Pancreas (tissue), 10 donors: ENCODE results near the gene ZNF358. TPM values are rescaled to one million over a fixed set of nuclear protein-coding genes. Genes with fewer than 3 reads are reported as not detected.
A peak's percentile ranks its signal among the peaks of the same experiment; 100 is the strongest.

ENCODE experiments used
- ATAC-seq, 4 donors: fragments of 200-7000 bp; cut with Tn5 transposase; one replicate each; pipeline versions ENCODE4 v1.8.0 to v1.9.1; 2020; ENCODE audit warnings: mild to moderate bottlenecking in 4 of 4, moderate library complexity in 4 of 4
- DNase-seq, 6 donors: peaks; one replicate each; pipeline ENCODE4 v3.0.0-alpha.2; 2020
- FAIRE-seq: peaks from 2 replicates; lab custom pipeline; 2012; peaks lifted over from hg19 to GRCh38; lab: Jason Lieb, UNC
- H3K27ac ChIP-seq, 4 donors: fragments of 200-600 bp; sonication (generic); 1 replicate in 3 of 4; 2 replicates in 1 of 4; pipeline versions ENCODE4 v1.5.0 to v1.8.0; 2020
- H3K27me3 ChIP-seq, 4 donors: fragments of 200-600 bp; one replicate each; pipeline ENCODE4 v1.8.0; 2021
- H3K36me3 ChIP-seq, 3 donors: fragments of 200-600 bp; sonication (generic) in 1 of 3; one replicate each; pipeline versions ENCODE4 v1.5.0 to v1.8.0; 2020 to 2021
- H3K4me1 ChIP-seq, 3 donors: fragments of 200-600 bp; one replicate each; pipeline ENCODE4 v1.8.0; 2021
- H3K4me3 ChIP-seq, 4 donors: fragments of 200-600 bp; sonication (generic) in 2 of 4; one replicate each; pipeline versions ENCODE4 v1.5.0 to v1.8.0; 2020 to 2021
- H3K9me3 ChIP-seq, 4 donors: fragments of 200-600 bp; one replicate each; pipeline ENCODE4 v1.8.0; 2021
- CTCF ChIP-seq, 4 donors: fragments of 200-600 bp; sonication (generic) in 3 of 4; IDR thresholded peaks; one replicate each; pipeline versions ENCODE4 v1.5.0 to v1.8.0; 2021; ENCODE audit warnings: antibody characterized with exemption in 4 of 4
- WGBS, 2 donors: extraction: QIAGEN DNeasy Blood & Tissue Kit; methylation state at CpG; one replicate each; pipeline ENCODE4 v1.1.7; 2013; 5-methylcytosine and 5-hydroxymethylcytosine counted together
- intact Hi-C, 3 donors: fragments of 100-400 bp; cut with DNase I; formaldehyde crosslinking; loops; one replicate each; pipeline versions ENCODE4 v1.11.1 to v1.14.2; 2022
- polyA plus RNA-seq, 2 donors: library from polyadenylated mRNA; stranded (reverse); fragments of 200-250 nt; gene quantifications; one replicate each; pipeline ENCODE4 v1.2.3, GENCODE V29; 2013
- total RNA-seq, 6 donors: library from RNA; stranded (reverse); fragmentation: NEBNext Ultra II Directional in 4 of 6; extraction: Animal tissue kit (Norgen Biotek cat#: 25700) in 4 of 6; gene quantifications; one replicate each; pipeline versions ENCODE4 v1.2.1 to v1.2.4, GENCODE V29; 2021 to 2023
- donor health status: healthy with polysubstance abuse.
- donor health status: DM: no; HTN: no; CAD: no; lungs with moderate emphysema.
- donor health status: DM: no; HTN: no; CAD: no.
- donor health status: control.
- donor health status: control.
- donor health status: Bipolar disorder and iron deficiency.
- donor health status: DM: yes; HTN: yes; CAD: no.
- donor health status: DM: no; HTN: no; CAD: no.
- donor health status: DM: no; HTN: no; CAD: no.
- donor health status: DM: yes; HTN: yes; CAD: no.

The ZNF358 gene
- total and polyA plus RNA-seq, 8 donors, result 22.6 to 68.8 (median 24.2) TPM

GRCh38 chr19:7524992-7525739 is 9.3 kb downstream of the ZNF358 start:
- Histone ChIP-seq H3K27ac (no peak overlapping the region), H3K9me3 (no peaks in the 10 kb centered on the region), H3K4me1 (peaks cover 4 to 13% (median 12%) of the 10 kb centered on the region in 3 donors), H3K36me3 (no peaks in the 10 kb centered on the region), H3K27me3 (no peaks in the 10 kb centered on the region), H3K4me3 (no peak overlapping the region)
- no peak for TF ChIP-seq CTCF (IDR thresholded peaks at IDR 0.05)
- intact Hi-C loops, result no loop called here
- FAIRE-seq (no peak), ATAC-seq (no peak), DNase-seq (no peak)
- WGBS, 2 donors, result 91 to 93% methylated on average over 20 of the region's 20 CpGs

- no peak for TF ChIP-seq CTCF (IDR thresholded peaks at IDR 0.05)
- no peaks in the 10 kb centered on the region for H3K9me3 ChIP-seq
- no peak overlapping the region for H3K4me3 ChIP-seq
- 89 to 93% methylated on average over 30 to 31 of the region's 31 CpGs for WGBS, 2 donors
- intact Hi-C loops, result no loop called here
- H3K27me3 ChIP-seq, result no peaks in the 10 kb centered on the region
- H3K4me1 ChIP-seq, result peaks cover 4 to 13% (median 12%) of the 10 kb centered on the region in 3 donors
- ATAC-seq (no peak), DNase-seq (no peak), FAIRE-seq (no peak)
- no peak overlapping the region for H3K27ac ChIP-seq
- H3K36me3 ChIP-seq, result no peaks in the 10 kb centered on the region
Measured at GRCh38 chr19:7526059-7526929, 10.4 kb downstream of the ZNF358 start.

GRCh38 chr19:7527516-7528191 is 11.8 kb downstream of the ZNF358 start:
- Histone ChIP-seq H3K4me3 (no peak overlapping the region), H3K27ac (no peak overlapping the region), H3K4me1 (peaks cover 4 to 8% (median 7%) of the 10 kb centered on the region in 3 donors), H3K36me3 (no peaks in the 10 kb centered on the region), H3K27me3 (no peaks in the 10 kb centered on the region), H3K9me3 (no peaks in the 10 kb centered on the region)
- 80 to 83% methylated on average over 25 of the region's 25 CpGs for WGBS, 2 donors
- DNase-seq (no peak), ATAC-seq (peak in 1 of 4 donors; percentile 64), FAIRE-seq (no peak)
- TF ChIP-seq CTCF (IDR thresholded peaks at IDR 0.05), result no peak
- intact Hi-C loops, result no loop called here

GRCh38 chr19:7528192-7528519 is 12.3 kb downstream of the ZNF358 start:
- Histone ChIP-seq H3K36me3 (no peaks in the 10 kb centered on the region), H3K9me3 (no peaks in the 10 kb centered on the region), H3K27ac (no peak overlapping the region), H3K4me1 (peaks cover 2 to 6% (median 4%) of the 10 kb centered on the region in 3 donors), H3K4me3 (no peak overlapping the region), H3K27me3 (no peaks in the 10 kb centered on the region)
- no peak for ATAC-seq
- intact Hi-C loops, result no loop called here
- FAIRE-seq, result no peak
- WGBS, 2 donors, result 88 to 91% methylated on average over 7 of the region's 7 CpGs
- no peak for DNase-seq
- no peak for TF ChIP-seq CTCF (IDR thresholded peaks at IDR 0.05)
